WTC11 (cell line): ENCODE data around the gene GPX3. TPM values are rescaled to one million over a fixed set of nuclear protein-coding genes. Genes with fewer than 3 reads are reported as not detected.

Source experiments
- ATAC-seq: fragments of 200-7000 bp; cut with Tn5 transposase; 2 replicates; pipeline ENCODE4 v1.10.0; 2021; ENCODE audit warnings: mild to moderate bottlenecking, moderate library complexity
- CTCF ChIA-PET: fragments of 300-600 bp; sonication (Branson Sonifier 250); formaldehyde crosslinking; loops from one replicate; lab custom pipeline; 2021; ENCODE audit warnings: antibody characterized with exemption; lab: Charles Lee
- POLR2A ChIA-PET: fragments of 350-600 bp; sonication (Branson Sonifier 250); formaldehyde crosslinking; loops from one replicate; lab custom pipeline; 2021; ENCODE audit warnings: antibody characterized with exemption; lab: Charles Lee
- DNase-seq: peaks from one replicate; pipeline ENCODE4 v3.0.0; 2021; ENCODE audit warnings: low spot score
- H3K27ac Mint-ChIP-seq: 2 replicates; pipeline ENCODE4 v1.8.0; 2021; ENCODE audit warnings: mixed read lengths
- H3K27me3 Mint-ChIP-seq: 2 replicates; pipeline ENCODE4 v1.8.0; 2021; ENCODE audit warnings: low read depth, mild to moderate bottlenecking, moderate library complexity, mixed read lengths
- H3K36me3 Mint-ChIP-seq: 2 replicates; pipeline ENCODE4 v1.8.0; 2021; ENCODE audit warnings: mixed read lengths
- H3K4me1 Mint-ChIP-seq: 2 replicates; pipeline ENCODE4 v1.8.0; 2022; ENCODE audit warnings: mixed read lengths
- H3K4me3 Mint-ChIP-seq: 2 replicates; pipeline ENCODE4 v1.8.0; 2021; ENCODE audit warnings: mild to moderate bottlenecking, moderate library complexity, mixed read lengths
- H3K9me3 Mint-ChIP-seq: 2 replicates; pipeline ENCODE4 v1.8.0; 2021; ENCODE audit warnings: mixed read lengths
- AFF4 ChIP-seq: sonication (generic); formaldehyde crosslinking; IDR thresholded peaks from 2 replicates; pipeline ENCODE4 v1.8.1; 2023; ENCODE audit warnings: mild to moderate bottlenecking, missing genetic modification reagents, borderline replicate concordance
- ATF1 ChIP-seq: sonication (generic); formaldehyde crosslinking; IDR thresholded peaks from 2 replicates; pipeline ENCODE4 v1.8.1; 2023; ENCODE audit warnings: mild to moderate bottlenecking, moderate library complexity, missing genetic modification reagents
- ATF3 ChIP-seq: sonication (generic); formaldehyde crosslinking; conservative IDR thresholded peaks from 2 replicates; pipeline ENCODE4 v1.8.1; 2022; ENCODE audit warnings: mild to moderate bottlenecking, missing genetic modification reagents
- CREB1 ChIP-seq: sonication (generic); formaldehyde crosslinking; IDR thresholded peaks from 2 replicates; pipeline ENCODE4 v1.8.0; 2023; ENCODE audit warnings: mild to moderate bottlenecking, missing genetic modification reagents
- EMX1 ChIP-seq: fragments of 250-450 bp; sonication (Bioruptor Pico); IDR thresholded peaks from 2 replicates; pipeline ENCODE4 v1.8.0; 2021; ENCODE audit warnings: mild to moderate bottlenecking
- FOXP4 ChIP-seq: sonication (generic); formaldehyde crosslinking; IDR thresholded peaks from 2 replicates; pipeline ENCODE4 v1.8.0; 2022; ENCODE audit warnings: mild to moderate bottlenecking, missing genetic modification reagents
- GTF2I ChIP-seq: fragments of 250-450 bp; sonication (Bioruptor Pico); conservative IDR thresholded peaks from 2 replicates; pipeline ENCODE4 v1.4.0; 2021; ENCODE audit warnings: mild to moderate bottlenecking
- IRF1 ChIP-seq: sonication (generic); formaldehyde crosslinking; IDR thresholded peaks from 2 replicates; pipeline ENCODE4 v1.8.0; 2023; ENCODE audit warnings: missing genetic modification reagents
- MAX ChIP-seq: sonication (generic); formaldehyde crosslinking; IDR thresholded peaks from 2 replicates; pipeline ENCODE4 v1.8.0; 2022; ENCODE audit warnings: mild to moderate bottlenecking, missing genetic modification reagents
- MYBL2 ChIP-seq: sonication (generic); formaldehyde crosslinking; IDR thresholded peaks from 2 replicates; pipeline ENCODE4 v1.8.1; 2023; ENCODE audit warnings: mild to moderate bottlenecking, moderate library complexity, missing genetic modification reagents
- SOX15 ChIP-seq: fragments of 250-450 bp; sonication (Bioruptor Pico); IDR thresholded peaks from 2 replicates; pipeline ENCODE4 v1.9.0; 2021; ENCODE audit warnings: mild to moderate bottlenecking
- TCF7 ChIP-seq: sonication (generic); formaldehyde crosslinking; IDR thresholded peaks from 2 replicates; pipeline ENCODE4 v1.8.0; 2022; ENCODE audit warnings: mild to moderate bottlenecking, low read depth, missing genetic modification reagents, moderate library complexity
- ZNF138 ChIP-seq: sonication (generic); formaldehyde crosslinking; conservative IDR thresholded peaks from 2 replicates; pipeline ENCODE4 v1.8.1; 2022; ENCODE audit warnings: mild to moderate bottlenecking, moderate library complexity, missing genetic modification reagents
- ZNF263 ChIP-seq: sonication (generic); formaldehyde crosslinking; IDR thresholded peaks from 2 replicates; pipeline ENCODE4 v1.8.1; 2022; ENCODE audit warnings: low read depth, mild to moderate bottlenecking, moderate library complexity, missing genetic modification reagents
- ZNF281 ChIP-seq: sonication (generic); formaldehyde crosslinking; IDR thresholded peaks from 2 replicates; pipeline ENCODE4 v1.8.0; 2023; ENCODE audit warnings: mild to moderate bottlenecking, missing genetic modification reagents
- ZNF396 ChIP-seq: fragments of 250-450 bp; sonication (Bioruptor Pico); IDR thresholded peaks from 2 replicates; pipeline ENCODE4 v1.8.0; 2021; ENCODE audit warnings: mild to moderate bottlenecking, moderate library complexity, borderline replicate concordance
- total RNA-seq: library from RNA; stranded (reverse); gene quantifications from 3 replicates; pipeline ENCODE4 v1.2.3, GENCODE V29; 2021

The GPX3 gene
- total RNA-seq, 1 experiment from 2014 or later: 24.5 TPM

- peaks cover 19% of the 10 kb centered on the region for H3K27me3 Mint-ChIP-seq
- no peak for DNase-seq
- no peak for ATAC-seq
- peaks cover 7% of the 10 kb centered on the region; the same call in 1 of the 2 replicates for H3K36me3 Mint-ChIP-seq
- CTCF ChIA-PET: interaction anchor here (0.5 to 2.6 kb wide), 4 partner anchors 22 to 213 kb away, joined by 3 to 11 read pairs (median 4); no protein-coding TSS in a partner anchor
- H3K27ac Mint-ChIP-seq: no peak overlapping the region
- no peaks in the 10 kb centered on the region for H3K9me3 Mint-ChIP-seq
- POLR2A ChIA-PET: no interaction called here
- no peak overlapping the region for H3K4me3 Mint-ChIP-seq
- peaks cover under 1% of the 10 kb centered on the region; the same call in 1 of the 2 replicates for H3K4me1 Mint-ChIP-seq
- TF ChIP-seq IRF1: no peak
- no peak for TF ChIP-seq ATF3
- TF ChIP-seq ATF1 (CRISPR knock-in tag): no peak
- no peak for TF ChIP-seq CREB1 (CRISPR knock-in tag)
- no peak for TF ChIP-seq EMX1
Observed at GRCh38 chr5:151026088-151026487, 5.7 kb downstream of the GPX3 start.

- H3K27me3 Mint-ChIP-seq: peaks cover 13% of the 10 kb centered on the region
- no peak for TF ChIP-seq SOX15
- TF ChIP-seq ZNF138 (CRISPR knock-in tag): no peak
- no peak for TF ChIP-seq ZNF263 (CRISPR knock-in tag)
- no peak for TF ChIP-seq GTF2I
- no peak for TF ChIP-seq FOXP4
- TF ChIP-seq MYBL2 (CRISPR knock-in tag): no peak
- no peak for TF ChIP-seq ZNF281
- CTCF ChIA-PET: interaction anchor here (1.3 to 2.6 kb wide), 2 partner anchors 22 to 212 kb away, joined by 3 to 11 read pairs; no protein-coding TSS in a partner anchor
- no peaks in the 10 kb centered on the region for H3K4me1 Mint-ChIP-seq
- ATAC-seq (no peak), DNase-seq (no peak)
- H3K36me3 Mint-ChIP-seq: peaks cover 7% of the 10 kb centered on the region; the same call in 1 of the 2 replicates
- no peak overlapping the region for H3K27ac Mint-ChIP-seq
- POLR2A ChIA-PET: no interaction called here
- no peak overlapping the region for H3K4me3 Mint-ChIP-seq
- H3K9me3 Mint-ChIP-seq: no peaks in the 10 kb centered on the region
Observed at GRCh38 chr5:151026679-151027078, 6.3 kb downstream of the GPX3 start.

GRCh38 chr5:151027961-151028479, 7.6 kb downstream of the GPX3 start:
- CTCF ChIA-PET: no interaction called here
- DNase-seq: no peak
- POLR2A ChIA-PET: no interaction called here
- TF ChIP-seq MAX (no peak), AFF4 (CRISPR knock-in tag) (no peak), TCF7 (CRISPR knock-in tag) (no peak), ZNF396 (CRISPR knock-in tag) (no peak)
- no peak for ATAC-seq
- Mint-ChIP-seq H3K9me3 (no peaks in the 10 kb centered on the region), H3K4me3 (no peak overlapping the region), H3K27ac (no peak overlapping the region), H3K4me1 (no peaks in the 10 kb centered on the region), H3K27me3 (peaks cover 2% of the 10 kb centered on the region; the same call in 1 of the 2 replicates), H3K36me3 (peaks cover 14% of the 10 kb centered on the region; the same call in 1 of the 2 replicates)
